Neural crest cell (in vitro differentiated cells): ENCODE results near the gene LRRN3. TPM values are rescaled to one million over a fixed set of nuclear protein-coding genes. Genes with fewer than 3 reads are reported as not detected.
A peak's percentile ranks its signal among the peaks of the same experiment; 100 is the strongest.

ENCODE experiments used
- DNase-seq: peaks from one replicate; pipeline ENCODE4 v3.0.0; 2021; ENCODE audit warnings: low read depth, mixed read lengths, low spot score
- H3K27ac Mint-ChIP-seq: one replicate; pipeline ENCODE4 v1.8.0; 2021; ENCODE audit warnings: mild to moderate bottlenecking, mixed read lengths; ENCODE audit not compliant: unreplicated experiment
- H3K27me3 Mint-ChIP-seq: 2 replicates; pipeline ENCODE4 v1.8.0; 2021; ENCODE audit warnings: low read depth, mild to moderate bottlenecking, mixed read lengths
- H3K36me3 Mint-ChIP-seq: 2 replicates; pipeline ENCODE4 v1.8.0; 2021; ENCODE audit warnings: low read depth, mild to moderate bottlenecking, mixed read lengths
- H3K4me1 Mint-ChIP-seq: 2 replicates; pipeline ENCODE4 v1.8.0; 2021; ENCODE audit warnings: mixed read lengths
- H3K4me3 Mint-ChIP-seq: one replicate; pipeline ENCODE4 v1.8.0; 2021; ENCODE audit warnings: mild to moderate bottlenecking, mixed read lengths
- H3K9me3 Mint-ChIP-seq: 2 replicates; pipeline ENCODE4 v1.8.0; 2021; ENCODE audit warnings: mixed read lengths
- total RNA-seq: library from RNA; stranded (reverse); gene quantifications from 2 replicates; pipeline ENCODE4 v1.2.1, GENCODE V29; 2021
- TF ChIP-seq, protein P1 (sequence below): fragments of 200-600 bp; sonication (generic); conservative IDR thresholded peaks from 2 replicates; pipeline ENCODE4 v1.5.0; 2021; ENCODE audit warnings: antibody characterized with exemption, mild to moderate bottlenecking

LRRN3 gene
- total RNA-seq, 1 donor from 2014 or later, result 7.1 TPM

DNA sequence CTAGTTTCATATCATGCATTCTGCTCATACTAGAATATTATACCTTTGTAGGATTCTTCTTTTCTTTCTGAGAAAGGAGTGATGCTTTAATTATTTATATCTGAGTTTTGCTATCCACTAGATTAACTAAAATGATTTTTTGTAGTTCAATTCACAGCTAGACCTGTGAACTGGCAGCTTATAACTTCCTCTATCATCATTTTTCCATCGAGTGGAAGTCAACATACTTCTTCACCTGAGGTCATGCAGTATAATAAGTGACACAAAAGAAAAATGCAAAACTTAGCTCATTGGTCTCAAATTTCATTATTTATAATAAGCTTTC lies 8.0 kb downstream of the LRRN3 start:
- no peak overlapping the region for H3K4me3 Mint-ChIP-seq
- H3K27ac Mint-ChIP-seq, result no peak overlapping the region
- H3K4me1 Mint-ChIP-seq, result peaks cover 36% of the 10 kb centered on the region
- DNase-seq, result no peak
- TF ChIP-seq, protein P1, sequence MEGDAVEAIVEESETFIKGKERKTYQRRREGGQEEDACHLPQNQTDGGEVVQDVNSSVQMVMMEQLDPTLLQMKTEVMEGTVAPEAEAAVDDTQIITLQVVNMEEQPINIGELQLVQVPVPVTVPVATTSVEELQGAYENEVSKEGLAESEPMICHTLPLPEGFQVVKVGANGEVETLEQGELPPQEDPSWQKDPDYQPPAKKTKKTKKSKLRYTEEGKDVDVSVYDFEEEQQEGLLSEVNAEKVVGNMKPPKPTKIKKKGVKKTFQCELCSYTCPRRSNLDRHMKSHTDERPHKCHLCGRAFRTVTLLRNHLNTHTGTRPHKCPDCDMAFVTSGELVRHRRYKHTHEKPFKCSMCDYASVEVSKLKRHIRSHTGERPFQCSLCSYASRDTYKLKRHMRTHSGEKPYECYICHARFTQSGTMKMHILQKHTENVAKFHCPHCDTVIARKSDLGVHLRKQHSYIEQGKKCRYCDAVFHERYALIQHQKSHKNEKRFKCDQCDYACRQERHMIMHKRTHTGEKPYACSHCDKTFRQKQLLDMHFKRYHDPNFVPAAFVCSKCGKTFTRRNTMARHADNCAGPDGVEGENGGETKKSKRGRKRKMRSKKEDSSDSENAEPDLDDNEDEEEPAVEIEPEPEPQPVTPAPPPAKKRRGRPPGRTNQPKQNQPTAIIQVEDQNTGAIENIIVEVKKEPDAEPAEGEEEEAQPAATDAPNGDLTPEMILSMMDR, result peak; percentile 1
- no peaks in the 10 kb centered on the region for H3K36me3 Mint-ChIP-seq
- H3K9me3 Mint-ChIP-seq, result no peaks in the 10 kb centered on the region
- no peaks in the 10 kb centered on the region for H3K27me3 Mint-ChIP-seq

- Mint-ChIP-seq H3K9me3 (no peaks in the 10 kb centered on the region), H3K27ac (no peak overlapping the region), H3K4me3 (no peak overlapping the region), H3K36me3 (no peaks in the 10 kb centered on the region), H3K4me1 (peaks cover 34% of the 10 kb centered on the region), H3K27me3 (no peaks in the 10 kb centered on the region)
- no peak for DNase-seq
- TF ChIP-seq, protein P1, result no peak
These were observed 11.1 kb downstream of the LRRN3 start for GRCh38 chr7:111101856-111102646.

- no peak for DNase-seq
- Mint-ChIP-seq H3K36me3 (no peaks in the 10 kb centered on the region), H3K9me3 (no peaks in the 10 kb centered on the region), H3K4me1 (peaks cover 28% of the 10 kb centered on the region), H3K4me3 (no peak overlapping the region), H3K27ac (no peak overlapping the region), H3K27me3 (no peaks in the 10 kb centered on the region)
- TF ChIP-seq, protein P1, result no peak
These were observed 12.2 kb downstream of the LRRN3 start for GRCh38 chr7:111103136-111103535.

DNA sequence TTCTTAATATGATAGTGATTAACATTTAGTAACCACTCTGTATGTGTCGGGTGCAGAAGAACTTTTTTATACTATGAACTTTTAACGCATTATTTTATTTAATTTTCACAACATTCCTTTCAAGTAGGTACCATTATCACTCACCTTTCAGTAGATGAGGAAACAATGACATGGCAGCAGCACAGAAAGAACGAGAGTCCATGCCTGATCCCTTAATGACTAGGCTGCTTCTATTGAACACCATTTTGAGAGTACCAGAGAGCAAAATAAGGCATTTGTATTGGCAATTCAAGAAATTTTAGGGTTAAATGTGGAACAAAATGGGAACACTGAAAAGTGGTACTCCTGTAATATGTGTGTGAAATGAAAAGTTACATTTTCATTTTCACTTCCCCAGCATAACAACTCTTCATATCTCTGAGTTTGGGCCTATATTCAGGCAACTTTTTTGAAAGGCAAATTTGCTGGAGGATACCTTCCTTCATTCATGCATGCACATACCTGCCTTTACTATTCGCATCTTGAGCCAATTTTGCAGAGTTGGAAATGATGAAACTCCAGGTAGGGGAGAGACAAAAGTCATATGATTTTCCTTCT lies 12.8 kb downstream of the LRRN3 start:
- DNase-seq, result no peak
- H3K4me1 Mint-ChIP-seq, result peaks cover 22% of the 10 kb centered on the region
- H3K27ac Mint-ChIP-seq, result no peak overlapping the region
- H3K4me3 Mint-ChIP-seq, result no peak overlapping the region
- H3K36me3 Mint-ChIP-seq, result no peaks in the 10 kb centered on the region
- TF ChIP-seq, protein P1, result no peak
- no peaks in the 10 kb centered on the region for H3K27me3 Mint-ChIP-seq
- H3K9me3 Mint-ChIP-seq, result no peaks in the 10 kb centered on the region

DNA sequence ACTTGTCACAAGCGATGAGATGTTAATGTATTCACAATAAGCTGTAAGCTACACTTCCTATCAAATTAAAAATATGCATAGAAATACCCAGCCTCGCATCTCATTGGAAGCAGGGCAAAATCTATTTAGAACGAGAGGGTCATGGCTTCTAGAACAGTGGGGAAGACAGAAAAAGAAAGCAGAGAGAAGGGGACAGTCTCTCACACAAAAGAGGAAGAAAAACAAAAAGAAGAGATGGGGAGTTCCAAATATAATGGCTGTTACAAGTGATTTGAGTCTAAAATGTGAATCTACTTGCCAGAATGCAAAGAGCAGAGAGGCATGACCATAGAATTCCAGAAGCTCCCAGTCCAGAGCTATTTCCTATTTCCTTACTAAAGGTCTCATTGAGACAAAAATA lies 13.8 kb downstream of the LRRN3 start:
- TF ChIP-seq, protein P1, result no peak
- Mint-ChIP-seq H3K9me3 (no peaks in the 10 kb centered on the region), H3K4me3 (no peak overlapping the region), H3K36me3 (no peaks in the 10 kb centered on the region), H3K27me3 (no peaks in the 10 kb centered on the region), H3K4me1 (peaks cover 18% of the 10 kb centered on the region), H3K27ac (no peak overlapping the region)
- no peak for DNase-seq
